Type B pancreatic cell (in vitro differentiated cells): ENCODE data around the gene SMARCAL1. TPM values are rescaled to one million over a fixed set of nuclear protein-coding genes. Genes with fewer than 3 reads are reported as not detected.

ENCODE experiments used
- DNase-seq: peaks from one replicate; pipeline ENCODE4 v3.0.0; 2021; ENCODE audit warnings: mixed read lengths; ENCODE audit not compliant: unreplicated experiment; ENCODE audit errors: extremely low spot score
- H3K27ac Mint-ChIP-seq: 2 replicates; pipeline ENCODE4 v1.8.0; 2021; ENCODE audit warnings: mild to moderate bottlenecking, mixed read lengths
- H3K27me3 Mint-ChIP-seq: 2 replicates; pipeline ENCODE4 v1.8.0; 2021; ENCODE audit warnings: mixed read lengths
- H3K36me3 Mint-ChIP-seq: 2 replicates; pipeline ENCODE4 v1.8.0; 2021; ENCODE audit warnings: mixed read lengths
- H3K4me1 Mint-ChIP-seq: one replicate; pipeline ENCODE4 v1.8.0; 2021; ENCODE audit warnings: mixed read lengths; ENCODE audit not compliant: unreplicated experiment
- H3K4me3 Mint-ChIP-seq: 2 replicates; pipeline ENCODE4 v1.8.0; 2021; ENCODE audit warnings: mild to moderate bottlenecking, mixed read lengths
- H3K9me3 Mint-ChIP-seq: 2 replicates; pipeline ENCODE4 v1.8.0; 2021; ENCODE audit warnings: mixed read lengths
- CTCF ChIP-seq: fragments of 200-600 bp; sonication (generic); conservative IDR thresholded peaks from 2 replicates; pipeline ENCODE4 v1.5.0; 2021; ENCODE audit warnings: antibody characterized with exemption, mild to moderate bottlenecking
- total RNA-seq: library from RNA; stranded (reverse); gene quantifications from 2 replicates; pipeline ENCODE4 v1.2.1, GENCODE V29; 2021; ENCODE audit warnings: low replicate concordance

The SMARCAL1 gene
- total RNA-seq, 1 donor from 2014 or later, result 29.0 TPM

GRCh38 chr2:216408426-216409290 is 3.6 kb upstream of the SMARCAL1 start:
- Mint-ChIP-seq H3K36me3 (no peaks in the 10 kb centered on the region), H3K27ac (no peak overlapping the region), H3K27me3 (peaks cover 25% of the 10 kb centered on the region), H3K9me3 (no peaks in the 10 kb centered on the region), H3K4me3 (no peak overlapping the region), H3K4me1 (peaks cover 15% of the 10 kb centered on the region)
- DNase-seq, result no peak
- TF ChIP-seq CTCF, result no peak

- no peak overlapping the region for H3K27ac Mint-ChIP-seq
- H3K36me3 Mint-ChIP-seq, result no peaks in the 10 kb centered on the region
- peaks cover 15% of the 10 kb centered on the region for H3K4me1 Mint-ChIP-seq
- no peak for DNase-seq
- TF ChIP-seq CTCF, result no peak
- H3K9me3 Mint-ChIP-seq, result no peaks in the 10 kb centered on the region
- H3K27me3 Mint-ChIP-seq, result peaks cover 22% of the 10 kb centered on the region
- no peak overlapping the region for H3K4me3 Mint-ChIP-seq
Observed at GRCh38 chr2:216410550-216410949, 1.7 kb upstream of the SMARCAL1 start.

GRCh38 chr2:216413882-216414281 is 1.6 kb downstream of the SMARCAL1 start:
- Mint-ChIP-seq H3K27ac (no peak overlapping the region), H3K27me3 (no peaks in the 10 kb centered on the region), H3K4me3 (peak overlapping the region; percentile 100)

GRCh38 chr2:216414772-216415319 is 2.6 kb downstream of the SMARCAL1 start:
- H3K36me3 Mint-ChIP-seq, result peaks cover 14% of the 10 kb centered on the region
- no peak for TF ChIP-seq CTCF
- H3K4me3 Mint-ChIP-seq, result no peak overlapping the region
- peaks cover 15% of the 10 kb centered on the region for H3K4me1 Mint-ChIP-seq
- no peaks in the 10 kb centered on the region for H3K9me3 Mint-ChIP-seq
- no peak for DNase-seq
- H3K27ac Mint-ChIP-seq, result no peak overlapping the region
- no peaks in the 10 kb centered on the region for H3K27me3 Mint-ChIP-seq

More at GRCh38 chr2:216413882-216414281, 1.6 kb downstream of the SMARCAL1 start:
- Mint-ChIP-seq H3K9me3 (no peaks in the 10 kb centered on the region), H3K4me1 (peaks cover 15% of the 10 kb centered on the region), H3K36me3 (peaks cover 10% of the 10 kb centered on the region)
- no peak for DNase-seq
- TF ChIP-seq CTCF, result no peak

- Mint-ChIP-seq H3K27ac (no peak overlapping the region), H3K9me3 (no peaks in the 10 kb centered on the region), H3K4me3 (no peak overlapping the region), H3K36me3 (peaks cover 21% of the 10 kb centered on the region), H3K4me1 (peaks cover 15% of the 10 kb centered on the region), H3K27me3 (no peaks in the 10 kb centered on the region)
- TF ChIP-seq CTCF, result no peak
- DNase-seq, result no peak
Observed at GRCh38 chr2:216415541-216415940, 3.3 kb downstream of the SMARCAL1 start.
